HL-60/S4 treated with phorbol 12-myristate 13-acetate at 8.2 ng/mL for 4 days and 3 days (cell line): ENCODE results near the gene DCP1B.
"Not testable (repeated sequence)": the region's sequence is repeated elsewhere in the genome, so short reads cannot be mapped to it uniquely, and the experiment has no call there.

Experiments
- in situ Hi-C: fragments of 300-500 bp; cut with MboI; formaldehyde crosslinking; loops from 2 replicates; pipeline ENCODE4 v1.15.0; 2022; ENCODE audit warnings: low sequenced_read_pairs

DCP1B gene

GRCh38 chr12:1978078-1978862, 26.0 kb downstream of the DCP1B start:
- in situ Hi-C loops: no loop called here

GRCh38 chr12:1977588-1977987, 26.7 kb downstream of the DCP1B start:
- in situ Hi-C loops: no loop called here

GRCh38 chr12:1977109-1977508, 27.1 kb downstream of the DCP1B start:
- in situ Hi-C loops: no loop called here

GRCh38 chr12:1974812-1975211, 29.4 kb downstream of the DCP1B start:
- in situ Hi-C loops: no loop called here

GRCh38 chr12:1972856-1973317, 31.4 kb downstream of the DCP1B start:
- in situ Hi-C loops: no loop called here

- in situ Hi-C loops: no loop called here
Measured at GRCh38 chr12:1972260-1972659, 32.0 kb downstream of the DCP1B start.

GRCh38 chr12:1970331-1970900, 33.8 kb downstream of the DCP1B start:
- in situ Hi-C loops: no loop called here

GRCh38 chr12:1966561-1967226, 37.6 kb downstream of the DCP1B start:
- in situ Hi-C loops: no loop called here

GRCh38 chr12:1965916-1966315, 38.3 kb downstream of the DCP1B start:
- in situ Hi-C loops: no loop called here

- in situ Hi-C loops: no loop called here
Measured at GRCh38 chr12:1962051-1963020, 41.9 kb downstream of the DCP1B start.

- in situ Hi-C loops: no loop called here
Measured at GRCh38 chr12:1956716-1957115, 47.5 kb downstream of the DCP1B start.

GRCh38 chr12:1949771-1950470, 54.3 kb downstream of the DCP1B start:
- in situ Hi-C loops: no loop called here

GRCh38 chr12:1948883-1949282, 55.4 kb downstream of the DCP1B start:
- in situ Hi-C loops: no loop called here

- in situ Hi-C loops: no loop called here
Measured at GRCh38 chr12:1947081-1947480, 57.2 kb downstream of the DCP1B start.

GRCh38 chr12:1946296-1946695, 58.0 kb downstream of the DCP1B start:
- in situ Hi-C loops: no loop called here

GRCh38 chr12:1945502-1945901, 58.8 kb downstream of the DCP1B start:
- in situ Hi-C loops: not testable (repeated sequence)

- in situ Hi-C loops: loop anchor here (5.0 kb wide), 2 partner anchors 148 to 288 kb away; no protein-coding TSS in a partner anchor
Measured at GRCh38 chr12:1939801-1940607, 64.3 kb downstream of the DCP1B start.

GRCh38 chr12:1939331-1939730, 64.9 kb downstream of the DCP1B start:
- in situ Hi-C loops: loop anchor here (5.0 kb wide), 2 partner anchors 147 to 287 kb away; no protein-coding TSS in a partner anchor
